Activated T-helper 2 cell treated with anti-CD3 and anti-CD28 coated beads, Interferon-gamma antibody, Interleukin-2, Interleukin-4, amounts not matched to agents 10 μg/mL and 5 μg/mL and 100 μg/mL, durations not matched to agents 14 hours and 24 hours and 36 hours (primary cell): Measurements from ENCODE around the gene ACKR2. TPM values are rescaled to one million over a fixed set of nuclear protein-coding genes. Genes with fewer than 3 reads are reported as not detected.
A peak's percentile ranks its signal among the peaks of the same experiment; 100 is the strongest.
"Not testable (repeated sequence)": the region's sequence is repeated elsewhere in the genome, so short reads cannot be mapped to it uniquely, and the experiment has no call there.

Experiments
- DNase-seq: peaks from one replicate; pipeline ENCODE4 v3.0.0; 2021; ENCODE audit warnings: low spot score
- H3K27ac Mint-ChIP-seq: one replicate; pipeline ENCODE4 v1.8.0; 2021; ENCODE audit warnings: mixed read lengths
- H3K27me3 Mint-ChIP-seq: one replicate; pipeline ENCODE4 v1.8.0; 2021; ENCODE audit warnings: low read depth, mixed read lengths
- H3K36me3 Mint-ChIP-seq: one replicate; pipeline ENCODE4 v1.8.0; 2021; ENCODE audit warnings: low read depth, mixed read lengths
- H3K4me1 Mint-ChIP-seq: one replicate; pipeline ENCODE4 v1.8.0; 2021; ENCODE audit warnings: low read depth, mixed read lengths
- H3K4me3 Mint-ChIP-seq: one replicate; pipeline ENCODE4 v1.8.0; 2021; ENCODE audit warnings: low read depth, mild to moderate bottlenecking, moderate library complexity, mixed read lengths
- H3K9me3 Mint-ChIP-seq: one replicate; pipeline ENCODE4 v1.8.0; 2021; ENCODE audit warnings: mixed read lengths
- intact Hi-C: fragments of 100-400 bp; cut with micrococcal nuclease; formaldehyde crosslinking; loops from one replicate; pipeline ENCODE4 v1.15.1; 2023
- total RNA-seq: library from RNA; stranded (reverse); gene quantifications from 2 replicates; pipeline ENCODE4 v1.2.3, GENCODE V29; 2022

Gene ACKR2
- total RNA-seq, 1 donor from 2014 or later: 1.0 TPM

- intact Hi-C loops: loop anchor here (1.0 to 5.0 kb wide), 2 partner anchors 31 to 483 kb away; partner anchors contain the start of genes CCDC13 and SNRK
- peaks cover 24% of the 10 kb centered on the region for H3K36me3 Mint-ChIP-seq
- H3K4me3 Mint-ChIP-seq: peak within 1 kb of the TSS; percentile 96
- peaks cover 31% of the 10 kb centered on the region for H3K27me3 Mint-ChIP-seq
- peaks cover 36% of the 10 kb centered on the region for H3K4me1 Mint-ChIP-seq
- no peaks in the 10 kb centered on the region for H3K9me3 Mint-ChIP-seq
- DNase-seq: peak; percentile 92
- peak within 1 kb of the TSS; percentile 87 for H3K27ac Mint-ChIP-seq
Observed at GRCh38 chr3:42804106-42804830, 5.0 kb upstream of the ACKR2 start, which contains the start of gene HIGD1A. Gene HIGD1A (minus strand): TSS chr3:42804490. CDS start chr3:42794253, 10,237 bp downstream.

GRCh38 chr3:42804831-42805132 is 4.5 kb upstream of the ACKR2 start:
- intact Hi-C loops: loop anchor here (1.0 to 5.0 kb wide), 2 partner anchors 31 to 483 kb away; partner anchors contain the start of genes CCDC13 and SNRK
- Mint-ChIP-seq H3K4me3 (peak overlapping the region; percentile 96), H3K4me1 (peaks cover 36% of the 10 kb centered on the region), H3K9me3 (no peaks in the 10 kb centered on the region), H3K27ac (no peak overlapping the region), H3K36me3 (peaks cover 18% of the 10 kb centered on the region), H3K27me3 (peaks cover 34% of the 10 kb centered on the region)
- no peak for DNase-seq

GRCh38 chr3:42805141-42805821 is 4.0 kb upstream of the ACKR2 start:
- no peak overlapping the region for H3K27ac Mint-ChIP-seq
- H3K9me3 Mint-ChIP-seq: no peaks in the 10 kb centered on the region
- intact Hi-C loops: no loop called here
- peaks cover 17% of the 10 kb centered on the region for H3K36me3 Mint-ChIP-seq
- peaks cover 35% of the 10 kb centered on the region for H3K27me3 Mint-ChIP-seq
- peak overlapping the region; percentile 96 for H3K4me3 Mint-ChIP-seq
- peaks cover 35% of the 10 kb centered on the region for H3K4me1 Mint-ChIP-seq
- DNase-seq: no peak

- Mint-ChIP-seq H3K27ac (no peak overlapping the region), H3K36me3 (peaks cover 7% of the 10 kb centered on the region), H3K4me3 (no peak overlapping the region), H3K9me3 (no peaks in the 10 kb centered on the region), H3K27me3 (peaks cover 36% of the 10 kb centered on the region), H3K4me1 (peaks cover 14% of the 10 kb centered on the region)
- no peak for DNase-seq
- intact Hi-C loops: no loop called here
Observed at GRCh38 chr3:42807929-42808328, 1.3 kb upstream of the ACKR2 start.

GRCh38 chr3:42810706-42811105 is 1.5 kb downstream of the ACKR2 start:
- H3K27ac Mint-ChIP-seq, H3K36me3 Mint-ChIP-seq, DNase-seq, H3K4me3 Mint-ChIP-seq, intact Hi-C loops, H3K9me3 Mint-ChIP-seq, H3K4me1 Mint-ChIP-seq: not testable (repeated sequence)
- H3K27me3 Mint-ChIP-seq: peaks cover 41% of the 10 kb centered on the region

GRCh38 chr3:42811118-42811883 is 2.1 kb downstream of the ACKR2 start:
- DNase-seq, H3K27ac Mint-ChIP-seq, H3K36me3 Mint-ChIP-seq, H3K4me1 Mint-ChIP-seq, H3K9me3 Mint-ChIP-seq, H3K4me3 Mint-ChIP-seq, intact Hi-C loops: not testable (repeated sequence)
- peaks cover 35% of the 10 kb centered on the region for H3K27me3 Mint-ChIP-seq

GRCh38 chr3:42814246-42814645 is 5.0 kb downstream of the ACKR2 start:
- intact Hi-C loops: no loop called here

GRCh38 chr3:42814914-42815507 is 5.8 kb downstream of the ACKR2 start:
- no peaks in the 10 kb centered on the region for H3K36me3 Mint-ChIP-seq
- H3K4me1 Mint-ChIP-seq: no peaks in the 10 kb centered on the region
- intact Hi-C loops: no loop called here
- H3K4me3 Mint-ChIP-seq: no peak overlapping the region
- no peaks in the 10 kb centered on the region for H3K9me3 Mint-ChIP-seq
- no peak overlapping the region for H3K27ac Mint-ChIP-seq
- DNase-seq: no peak
- H3K27me3 Mint-ChIP-seq: peaks cover 14% of the 10 kb centered on the region

More at GRCh38 chr3:42814246-42814645, 5.0 kb downstream of the ACKR2 start:
- Mint-ChIP-seq H3K36me3 (no peaks in the 10 kb centered on the region), H3K4me3 (no peak overlapping the region), H3K9me3 (no peaks in the 10 kb centered on the region), H3K4me1 (no peaks in the 10 kb centered on the region), H3K27me3 (peaks cover 15% of the 10 kb centered on the region), H3K27ac (no peak overlapping the region)
- DNase-seq: no peak

GRCh38 chr3:42815826-42816225 is 6.6 kb downstream of the ACKR2 start:
- Mint-ChIP-seq H3K36me3 (no peaks in the 10 kb centered on the region), H3K4me3 (no peak overlapping the region), H3K4me1 (no peaks in the 10 kb centered on the region), H3K27me3 (peaks cover 14% of the 10 kb centered on the region), H3K9me3 (no peaks in the 10 kb centered on the region), H3K27ac (no peak overlapping the region)
- DNase-seq: no peak
- intact Hi-C loops: no loop called here

GRCh38 chr3:42819351-42819965 is 10.2 kb downstream of the ACKR2 start:
- Mint-ChIP-seq H3K27ac (no peak overlapping the region), H3K4me1 (peaks cover 2% of the 10 kb centered on the region), H3K9me3 (no peaks in the 10 kb centered on the region), H3K4me3 (no peak overlapping the region), H3K36me3 (no peaks in the 10 kb centered on the region), H3K27me3 (peaks cover 10% of the 10 kb centered on the region)
- intact Hi-C loops: no loop called here
- DNase-seq: no peak

- peaks cover 9% of the 10 kb centered on the region for H3K27me3 Mint-ChIP-seq
Observed at GRCh38 chr3:42820746-42821051, 11.5 kb downstream of the ACKR2 start.

GRCh38 chr3:42822828-42823227 is 13.6 kb downstream of the ACKR2 start:
- Mint-ChIP-seq H3K27me3 (peaks cover 25% of the 10 kb centered on the region), H3K4me1 (peaks cover 2% of the 10 kb centered on the region), H3K36me3 (no peaks in the 10 kb centered on the region), H3K4me3 (no peak overlapping the region), H3K9me3 (no peaks in the 10 kb centered on the region), H3K27ac (no peak overlapping the region)
- intact Hi-C loops: no loop called here
- no peak for DNase-seq

More at GRCh38 chr3:42820746-42821051, 11.5 kb downstream of the ACKR2 start:
- Mint-ChIP-seq H3K4me1 (peaks cover 2% of the 10 kb centered on the region), H3K9me3 (no peaks in the 10 kb centered on the region), H3K36me3 (no peaks in the 10 kb centered on the region), H3K27ac (no peak overlapping the region), H3K4me3 (no peak overlapping the region)
- intact Hi-C loops: no loop called here
- DNase-seq: no peak
